Heart right ventricle (tissue), 16 donors: Measurements from ENCODE around the gene VTI1A. TPM values are rescaled to one million over a fixed set of nuclear protein-coding genes. Genes with fewer than 3 reads are reported as not detected.

Experiments used
- ATAC-seq, 8 donors: fragments of 200-7000 bp; cut with Tn5 transposase; one replicate each; pipeline ENCODE4 v1.9.1; 2020; ENCODE audit warnings: mild to moderate bottlenecking in 8 of 8, moderate library complexity in 8 of 8, moderate number of reproducible peaks in 1 of 8
- DNase-seq, 2 donors: peaks; one replicate each; pipeline ENCODE4 v3.0.0-alpha.2; 2020
- H3K27ac ChIP-seq, 10 donors: fragments of 200-600 bp; sonication (generic) in 2 of 10; one replicate each; pipeline versions ENCODE4 v1.5.0 to v1.8.0; 2020 to 2022; ENCODE audit warnings: mild to moderate bottlenecking in 3 of 10
- H3K27me3 ChIP-seq, 7 donors: fragments of 200-600 bp; one replicate each; pipeline ENCODE4 v1.8.0; 2021 to 2022; ENCODE audit warnings: mild to moderate bottlenecking in 2 of 7
- H3K36me3 ChIP-seq, 9 donors: fragments of 200-600 bp; sonication (generic) in 1 of 9; one replicate each; pipeline versions ENCODE4 v1.5.0 to v1.8.0; 2020 to 2022; ENCODE audit warnings: mild to moderate bottlenecking in 2 of 9
- H3K4me1 ChIP-seq, 9 donors: fragments of 200-600 bp; sonication (generic) in 1 of 9; one replicate each; pipeline versions ENCODE4 v1.5.0 to v1.8.0; 2020 to 2022; ENCODE audit warnings: mild to moderate bottlenecking in 4 of 9
- H3K4me3 ChIP-seq, 10 donors: fragments of 200-600 bp; sonication (generic) in 2 of 10; one replicate each; pipeline versions ENCODE4 v1.5.0 to v1.8.0; 2020 to 2022; ENCODE audit warnings: mild to moderate bottlenecking in 7 of 10, moderate library complexity in 2 of 10
- H3K9me3 ChIP-seq, 11 donors: fragments of 200-600 bp in 10 of 11; sonication (generic) in 2 of 11; one replicate each; pipeline versions ENCODE4 v1.5.0 to v1.8.0; 2013 to 2022; ENCODE audit warnings: mild to moderate bottlenecking in 2 of 11, control low read depth in 1 of 11, moderate library complexity in 1 of 11
- CTCF ChIP-seq, 9 donors: fragments of 200-600 bp; sonication (generic) in 2 of 9; IDR thresholded peaks; one replicate each; pipeline versions ENCODE4 v1.5.0 to v1.8.0; 2021 to 2022; ENCODE audit warnings: antibody characterized with exemption in 9 of 9, mild to moderate bottlenecking in 5 of 9, moderate library complexity in 1 of 9
- WGBS, 2 donors: extraction: QIAGEN DNeasy Blood & Tissue Kit; methylation state at CpG; one replicate each; pipeline ENCODE4 v1.1.7; 2013; ENCODE audit warnings: inconsistent platforms in 1 of 2; 5-methylcytosine and 5-hydroxymethylcytosine counted together
- intact Hi-C, 10 donors: fragments of 100-400 bp; cut with DNase I; formaldehyde crosslinking; loops; one replicate each; pipeline versions ENCODE4 v1.11.1 to v1.14.2; 2022
- polyA plus RNA-seq, 2 donors: library from polyadenylated mRNA; stranded (reverse); fragments of 200-250 nt; gene quantifications; one replicate each; pipeline ENCODE4 v1.2.3, GENCODE V29; 2013
- total RNA-seq, 10 donors: library from RNA; stranded (reverse); fragmentation: NEBNext Ultra II Directional in 3 of 10; extraction: Animal tissue kit (Norgen Biotek cat#: 25700) in 3 of 10; gene quantifications; one replicate each; pipeline versions ENCODE4 v1.2.1 to v1.2.4, GENCODE V29; 2021 to 2023
- donor health status: Arrhythmogenic right ventricular cardiomyopathy.
- donor health status: ischemic (EF 13 %, LVEDD 7.1; RV severe dilation, severe dysfunction).
- donor health status: healthy with polysubstance abuse.
- donor health status: DM: no; HTN: yes; CAD: no.
- donor health status: DM: no; HTN: no; CAD: no.
- donor health status: ischemic (EF 25% LVEDD 6.9; RV normal size, moderate dysfunction).
- donor health status: ischemic (EF 25% LVEDD 5.7; RV mildly dilated, moderate dysfunction).
- donor health status: healthy.
- donor health status: DM: yes; HTN: yes; CAD: no.
- donor health status: Ischemic cardiomyopathy.
- donor health status: ischemic (EF 35%, LVEDD 5.7; RV mildly dilated, moderate dysfunction).
- donor health status: nonischemic (EF 11% LVEDD 7.7; RV severe dilation, severe dysfunction).
- donor health status: DM: yes; HTN: yes; CAD: no.
- donor health status: PGD.
- donor health status: ischemic (EF 29% LVEDD 5.4; RV normal size, mild dysfunction).
- donor health status: nonischemic (EF 23%, LVEDD 6.1; RV moderate dilation, normal function).

VTI1A gene
- total and polyA plus RNA-seq, 12 donors: 6.2 to 24.5 (median 20.6) TPM

GRCh38 chr10:112677689-112678088, 230.7 kb downstream of the VTI1A start:
- 64 to 69% methylated on average over 5 of the region's 5 CpGs for WGBS, 2 donors
- no peak overlapping the region for H3K4me3 ChIP-seq
- H3K4me1 ChIP-seq: no peaks in the 10 kb centered on the region
- no peak overlapping the region for H3K27ac ChIP-seq
- H3K27me3 ChIP-seq: no peaks in the 10 kb centered on the region
- H3K36me3 ChIP-seq: peaks cover 0 to 6% (median 0%) of the 10 kb centered on the region in 9 donors
- no peak for ATAC-seq
- intact Hi-C loops: no loop called here
- no peak for DNase-seq
- TF ChIP-seq CTCF (IDR thresholded peaks at IDR 0.05): no peak
- no peaks in the 10 kb centered on the region for H3K9me3 ChIP-seq

GRCh38 chr10:112678581-112678980, 231.6 kb downstream of the VTI1A start:
- ATAC-seq: no peak
- WGBS, 2 donors: 86 to 91% methylated on average over 7 of the region's 7 CpGs
- no peaks in the 10 kb centered on the region for H3K4me1 ChIP-seq
- H3K27ac ChIP-seq: no peak overlapping the region
- H3K27me3 ChIP-seq: no peaks in the 10 kb centered on the region
- no peaks in the 10 kb centered on the region for H3K9me3 ChIP-seq
- intact Hi-C loops: no loop called here
- no peak overlapping the region for H3K4me3 ChIP-seq
- H3K36me3 ChIP-seq: peaks cover 0 to 6% (median 0%) of the 10 kb centered on the region in 9 donors
- no peak for DNase-seq
- TF ChIP-seq CTCF (IDR thresholded peaks at IDR 0.05): no peak

GRCh38 chr10:112678987-112679386, 232.0 kb downstream of the VTI1A start:
- Histone ChIP-seq H3K27me3 (no peaks in the 10 kb centered on the region), H3K36me3 (peaks cover 0 to 6% (median 0%) of the 10 kb centered on the region in 9 donors), H3K4me3 (no peak overlapping the region), H3K4me1 (no peaks in the 10 kb centered on the region), H3K27ac (no peak overlapping the region), H3K9me3 (no peaks in the 10 kb centered on the region)
- 81 to 83% methylated on average over 3 of the region's 3 CpGs for WGBS, 2 donors
- no peak for ATAC-seq
- intact Hi-C loops: no loop called here
- TF ChIP-seq CTCF (IDR thresholded peaks at IDR 0.05): no peak
- DNase-seq: no peak

- H3K4me1 ChIP-seq: no peaks in the 10 kb centered on the region
- ATAC-seq: no peak
- intact Hi-C loops: no loop called here
- H3K4me3 ChIP-seq: no peak overlapping the region
- no peak overlapping the region for H3K27ac ChIP-seq
- H3K9me3 ChIP-seq: no peaks in the 10 kb centered on the region
- no peaks in the 10 kb centered on the region for H3K27me3 ChIP-seq
- 96% methylated on average over 2 of the region's 2 CpGs for WGBS, 2 donors
- TF ChIP-seq CTCF (IDR thresholded peaks at IDR 0.05): no peak
- peaks cover 0 to 6% (median 0%) of the 10 kb centered on the region in 9 donors for H3K36me3 ChIP-seq
- DNase-seq: no peak
Observed at GRCh38 chr10:112679392-112679791, 232.4 kb downstream of the VTI1A start.
